ENCODE data around the gene KRTAP5-4.
"Not testable (repeated sequence)": the region's sequence is repeated elsewhere in the genome, so short reads cannot be mapped to it uniquely, and the experiment has no call there.

The KRTAP5-4 gene

DNA sequence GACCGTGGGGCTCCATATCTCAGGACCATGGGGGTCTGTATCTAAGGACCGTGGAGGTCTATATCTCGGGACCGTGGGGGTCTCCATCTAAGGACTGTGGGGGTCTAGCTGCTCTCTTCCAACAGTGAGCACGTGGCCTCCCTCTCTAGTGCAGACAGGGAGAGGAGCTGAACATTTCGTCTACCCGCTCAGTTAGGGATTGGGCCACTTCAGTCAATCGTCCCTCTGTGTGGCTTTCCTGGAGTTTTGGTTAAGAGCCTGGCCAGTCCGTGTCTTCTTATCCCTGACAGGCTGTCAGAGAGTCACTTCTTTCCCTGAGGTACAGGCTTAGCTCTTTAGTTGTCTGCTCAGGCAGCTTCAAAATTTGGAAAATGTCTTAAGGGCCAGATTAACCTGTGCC lies 40.0 kb downstream of the KRTAP5-4 start:
- no peak overlapping the region for H3K4me3 ChIP-seq (ENCODE audit: low read length)
- no peak for TF ChIP-seq ZNF274 (IDR thresholded peaks at IDR 0.05; ENCODE audit: low read depth, low read length)

DNA sequence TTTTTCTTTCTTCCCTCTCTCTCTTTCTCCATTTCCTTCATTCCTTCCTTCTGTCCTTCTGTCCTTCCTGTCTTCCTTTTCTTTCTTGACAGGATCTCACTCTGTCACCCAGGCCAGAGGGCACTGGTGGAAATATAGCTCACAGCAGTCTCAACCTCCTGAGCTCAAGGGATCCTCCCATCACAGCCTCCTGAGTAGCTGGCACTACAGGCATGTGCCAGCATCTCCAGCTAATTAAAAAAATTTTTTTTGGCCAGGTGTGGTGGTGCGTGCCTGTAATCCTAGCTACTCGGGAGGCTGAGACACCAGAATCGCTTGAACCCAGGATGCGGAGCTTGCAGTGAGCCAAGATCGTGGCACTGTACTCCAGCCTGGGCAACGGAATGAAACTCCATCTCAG lies 45.1 kb downstream of the KRTAP5-4 start:
- H3K4me3 ChIP-seq (ENCODE audit: low read length): no peak overlapping the region
- TF ChIP-seq ZNF274 (IDR thresholded peaks at IDR 0.05; ENCODE audit: low read depth, low read length): no peak

- H3K4me3 ChIP-seq (ENCODE audit: low read length): not testable (repeated sequence)
These were observed 46.2 kb downstream of the KRTAP5-4 start for GRCh38 chr11:1575756-1576155.

DNA sequence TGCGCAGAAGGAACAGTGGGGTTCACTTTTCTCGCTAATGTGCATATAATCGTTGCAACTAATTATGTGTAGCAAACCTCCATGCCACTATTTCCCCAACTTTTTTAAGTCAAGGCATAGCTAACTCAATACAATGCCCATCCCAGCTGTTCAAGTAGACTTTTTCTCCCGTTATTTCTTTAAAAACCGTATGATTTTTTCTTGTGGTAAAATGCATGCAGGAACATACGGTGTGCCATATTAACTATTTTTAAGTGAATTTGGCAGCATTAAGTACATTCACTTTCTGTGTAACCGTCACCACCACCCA lies 47.0 kb downstream of the KRTAP5-4 start:
- no peak overlapping the region for H3K4me3 ChIP-seq (ENCODE audit: low read length)

GRCh38 chr11:1574238-1574932 lies 47.6 kb downstream of the KRTAP5-4 start:
- H3K4me3 ChIP-seq (ENCODE audit: low read length): no peak overlapping the region
- no peak for TF ChIP-seq ZNF274 (IDR thresholded peaks at IDR 0.05; ENCODE audit: low read depth, low read length)

More for the DNA sequence above, 47.0 kb downstream of the KRTAP5-4 start:
- no peak for TF ChIP-seq ZNF274 (IDR thresholded peaks at IDR 0.05; ENCODE audit: low read depth, low read length)

- TF ChIP-seq ZNF274 (IDR thresholded peaks at IDR 0.05; ENCODE audit: low read depth, low read length): no peak
- H3K4me3 ChIP-seq (ENCODE audit: low read length): no peak overlapping the region
These were observed 48.1 kb downstream of the KRTAP5-4 start for GRCh38 chr11:1573903-1574237.

DNA sequence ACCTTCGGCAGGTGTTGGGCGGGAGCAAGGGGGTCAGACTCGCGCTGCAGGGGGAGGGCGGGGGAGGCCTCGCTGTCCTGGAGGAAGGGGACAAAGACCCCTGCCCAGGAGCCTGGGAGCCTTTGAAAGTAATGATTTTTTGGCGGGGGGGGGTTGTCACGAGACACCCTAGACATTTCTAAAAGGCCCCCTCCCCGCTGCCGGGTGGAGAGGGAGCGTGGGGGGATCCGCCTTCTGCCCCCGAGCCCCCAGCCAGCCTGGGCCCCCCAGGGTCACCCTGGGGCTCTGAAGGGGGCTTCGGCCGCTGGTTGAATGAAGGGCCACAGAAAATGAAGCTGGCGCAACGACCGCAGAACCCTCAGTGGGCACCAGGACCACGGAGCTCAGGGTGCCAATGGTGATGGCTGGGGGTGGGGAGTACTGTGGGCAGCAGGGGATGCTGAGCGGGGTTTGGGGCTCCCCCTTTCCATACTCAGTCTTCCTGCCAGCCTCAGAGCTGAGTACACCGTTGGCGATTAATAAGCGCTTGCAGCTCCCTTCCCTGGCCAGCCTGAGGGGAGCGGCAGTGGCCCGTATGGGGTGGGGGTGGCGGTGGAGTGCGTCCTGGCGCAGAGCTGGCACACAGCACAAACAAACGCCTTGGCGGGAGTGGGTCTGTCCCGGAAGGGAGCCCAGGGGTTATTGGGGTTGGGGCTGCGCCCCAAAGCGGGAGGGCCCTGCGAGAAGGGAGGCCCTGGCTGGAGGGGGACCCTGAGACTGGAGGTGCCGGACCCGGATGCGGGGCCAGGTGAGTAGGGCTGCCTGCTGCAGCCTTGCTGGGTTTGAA lies 48.6 kb downstream of the KRTAP5-4 start:
- no peak for TF ChIP-seq ZNF274 (IDR thresholded peaks at IDR 0.05; ENCODE audit: low read depth, low read length)
- no peak overlapping the region for H3K4me3 ChIP-seq (ENCODE audit: low read length)

GRCh38 chr11:1572197-1573076 lies 49.5 kb downstream of the KRTAP5-4 start, which contains the start of gene DUSP8:
Gene DUSP8 (minus strand): TSS chr11:1572271. CDS start chr11:1565826, 6,445 bp downstream.
- H3K4me3 ChIP-seq (ENCODE audit: low read length): peak within 1 kb of the TSS; percentile 43; the same call in 1 of the 2 replicates
- no peak for TF ChIP-seq ZNF274 (IDR thresholded peaks at IDR 0.05; ENCODE audit: low read depth, low read length)

DNA sequence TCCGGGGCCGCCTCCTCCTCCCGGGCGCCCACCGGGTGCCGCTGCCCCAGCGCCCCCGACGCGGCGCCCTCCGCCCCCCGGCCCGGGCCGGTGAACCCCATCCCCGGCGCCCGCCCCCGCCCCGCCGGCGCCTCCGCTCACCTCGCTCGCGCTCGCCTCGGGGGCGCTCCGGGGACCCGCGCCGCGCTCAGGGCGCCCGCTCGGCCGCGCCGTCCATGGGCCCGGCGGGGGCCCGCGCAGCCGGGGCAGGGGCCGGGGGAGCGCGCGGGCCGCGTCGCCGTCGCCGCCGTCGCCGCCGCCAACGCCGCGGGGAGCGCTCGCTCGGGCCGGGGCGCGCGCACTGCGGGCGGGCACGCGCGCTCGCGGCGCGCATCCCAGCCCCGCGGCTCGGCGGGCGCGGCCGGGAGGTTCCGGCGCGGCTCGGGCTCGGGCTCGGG lies 50.2 kb downstream of the KRTAP5-4 start:
- no peak for TF ChIP-seq ZNF274 (IDR thresholded peaks at IDR 0.05; ENCODE audit: low read depth, low read length)
- H3K4me3 ChIP-seq (ENCODE audit: low read length): no peak overlapping the region

Measured in GM08714 (cell line).